NCI-H187 (cell line): ENCODE data around the gene CTNNB1.
A peak's percentile ranks its signal among the peaks of the same experiment; 100 is the strongest.

Experiments used
- DNase-seq, 2 experiments: peaks; one replicate each; lab custom pipeline; 2025; lab: John Stamatoyannopoulos, UW

Gene CTNNB1

GRCh38 chr3:41192885-41193284, 6.4 kb upstream of the CTNNB1 start:
- DNase-seq = no peak

GRCh38 chr3:41193794-41194539, 5.3 kb upstream of the CTNNB1 start:
- DNase-seq = no peak

- no peak for DNase-seq
These were observed 4.6 kb upstream of the CTNNB1 start for GRCh38 chr3:41194701-41195100.

- DNase-seq = no peak
These were observed 3.4 kb upstream of the CTNNB1 start for GRCh38 chr3:41195946-41196345.

GRCh38 chr3:41196499-41197410, 2.5 kb upstream of the CTNNB1 start:
- DNase-seq = no peak

GRCh38 chr3:41198046-41198445, 1.3 kb upstream of the CTNNB1 start:
- DNase-seq = no peak

GRCh38 chr3:41198526-41198925, 779 bp upstream of the CTNNB1 start:
- no peak for DNase-seq

GRCh38 chr3:41199866-41200668, 762 bp downstream of the CTNNB1 start:
- no peak for DNase-seq

GRCh38 chr3:41200669-41201021, 1.3 kb downstream of the CTNNB1 start:
- no peak for DNase-seq

GRCh38 chr3:41202075-41202833, 2.9 kb downstream of the CTNNB1 start:
- no peak for DNase-seq

- peak in 1 of 2 experiments; percentile 17 for DNase-seq
These were observed 3.6 kb downstream of the CTNNB1 start for GRCh38 chr3:41202834-41203345.

GRCh38 chr3:41204369-41204768, 5.1 kb downstream of the CTNNB1 start:
- no peak for DNase-seq

- DNase-seq = no peak
These were observed 6.3 kb downstream of the CTNNB1 start for GRCh38 chr3:41205591-41205990.

- no peak for DNase-seq
These were observed 8.1 kb downstream of the CTNNB1 start for GRCh38 chr3:41207355-41207754.

- no peak for DNase-seq
These were observed 9.4 kb downstream of the CTNNB1 start for GRCh38 chr3:41208507-41209220.

GRCh38 chr3:41209646-41210045, 10.3 kb downstream of the CTNNB1 start:
- DNase-seq = no peak

GRCh38 chr3:41210966-41211365, 11.7 kb downstream of the CTNNB1 start:
- no peak for DNase-seq

- DNase-seq = no peak
These were observed 12.8 kb downstream of the CTNNB1 start for GRCh38 chr3:41212088-41212487.

- DNase-seq = no peak
These were observed 14.3 kb downstream of the CTNNB1 start for GRCh38 chr3:41213588-41213987.

- no peak for DNase-seq
These were observed 17.1 kb downstream of the CTNNB1 start for GRCh38 chr3:41216422-41216821.

GRCh38 chr3:41216993-41217392, 17.7 kb downstream of the CTNNB1 start:
- no peak for DNase-seq
